HTERT RPE-1 (cell line): ENCODE results near the gene CAMK2N2.

ENCODE experiments used
- in situ Hi-C: fragments of 300-500 bp; cut with MboI; formaldehyde crosslinking; loops from 4 replicates; pipeline ENCODE4 v1.14.3; 2020; ENCODE audit warnings: low sequenced_read_pairs

The CAMK2N2 gene

GRCh38 chr3:184241447-184242296 is 19.7 kb downstream of the CAMK2N2 start:
- in situ Hi-C loops = no loop called here

- in situ Hi-C loops = no loop called here
Measured at GRCh38 chr3:184241141-184241446, 20.3 kb downstream of the CAMK2N2 start.

GRCh38 chr3:184240384-184241140 is 20.8 kb downstream of the CAMK2N2 start:
- in situ Hi-C loops = no loop called here

DNA sequence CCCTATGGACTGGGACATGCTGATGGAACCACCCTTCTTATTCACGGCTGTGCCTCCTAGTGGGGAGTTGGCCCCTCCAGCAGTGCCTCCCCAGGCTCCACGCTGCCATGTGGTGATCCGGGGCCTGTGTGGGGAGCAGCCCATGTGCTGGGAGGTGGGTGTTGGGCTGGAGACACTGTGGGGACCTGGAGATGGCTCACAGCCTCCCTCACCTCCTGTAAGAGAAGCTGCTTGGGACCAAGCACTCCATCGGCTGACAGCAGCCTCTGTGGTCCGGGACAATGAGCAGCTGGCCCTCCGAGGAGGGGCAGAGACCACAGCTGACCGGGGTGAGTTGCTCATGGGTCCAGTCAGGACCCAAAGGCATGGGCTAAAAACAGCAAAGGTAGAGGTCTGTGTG is 21.6 kb downstream of the CAMK2N2 start:
- in situ Hi-C loops = no loop called here

- in situ Hi-C loops = no loop called here
Measured at GRCh38 chr3:184239221-184239620, 22.1 kb downstream of the CAMK2N2 start.

GRCh38 chr3:184238246-184238818 is 23.0 kb downstream of the CAMK2N2 start:
- in situ Hi-C loops = no loop called here

DNA sequence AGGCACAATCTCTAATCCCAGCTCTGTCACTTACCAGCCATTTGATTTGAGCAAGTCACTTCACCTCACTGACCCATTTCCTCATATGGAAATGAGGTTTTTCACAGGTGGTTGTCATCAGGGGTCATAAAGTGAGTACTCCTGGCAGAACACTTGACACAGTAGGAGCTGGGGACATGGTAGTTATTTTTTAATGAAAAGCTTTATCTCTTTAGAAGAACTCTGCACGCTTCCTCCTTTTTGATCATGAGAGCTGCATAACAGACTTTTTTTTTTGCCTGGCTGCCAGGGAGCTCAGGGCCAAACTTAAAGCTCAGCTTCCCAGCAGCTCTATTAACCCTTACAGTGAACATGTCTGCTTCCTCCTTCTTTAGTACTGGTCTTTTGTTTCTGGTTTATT is 23.5 kb downstream of the CAMK2N2 start:
- in situ Hi-C loops = no loop called here

DNA sequence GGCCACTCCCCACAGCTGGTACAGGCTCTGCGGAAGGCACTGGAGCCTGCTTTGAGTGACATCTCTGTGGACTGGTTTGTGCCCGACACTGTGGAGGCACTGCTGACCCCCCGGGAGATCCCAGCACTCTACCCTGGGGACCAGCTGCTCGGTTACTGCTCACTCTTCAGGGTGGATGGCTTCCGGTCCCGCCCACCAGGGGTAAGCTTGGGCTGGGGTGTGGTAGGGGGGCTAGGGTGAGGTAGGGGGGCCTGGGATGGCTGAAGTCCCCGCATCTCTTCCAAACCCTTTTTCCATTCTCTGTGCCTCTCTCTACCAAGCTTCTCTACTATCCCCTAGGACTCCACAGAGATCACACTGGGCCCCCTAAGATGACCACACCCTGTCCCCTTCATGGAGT is 24.1 kb downstream of the CAMK2N2 start:
- in situ Hi-C loops = no loop called here

DNA sequence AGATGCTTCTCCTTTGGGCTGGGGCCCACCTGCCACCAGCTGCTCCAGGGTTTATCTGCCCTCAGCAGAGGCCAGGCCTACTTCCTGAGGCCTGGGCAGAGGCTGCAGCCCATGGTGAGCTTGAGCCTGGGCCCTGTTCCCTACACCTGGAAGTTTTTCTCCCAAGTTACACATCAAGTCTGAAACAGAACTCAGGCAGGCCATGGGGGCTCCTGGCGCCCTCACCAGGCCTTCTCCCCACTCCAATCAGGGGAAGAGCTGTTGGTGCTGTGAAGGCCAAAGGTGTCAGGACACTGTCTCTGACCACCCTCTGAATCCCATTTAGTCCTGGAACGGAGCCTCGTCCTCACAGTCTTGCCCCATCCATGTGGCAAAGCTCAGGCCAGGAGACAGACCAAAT is 24.7 kb downstream of the CAMK2N2 start:
- in situ Hi-C loops = no loop called here

DNA sequence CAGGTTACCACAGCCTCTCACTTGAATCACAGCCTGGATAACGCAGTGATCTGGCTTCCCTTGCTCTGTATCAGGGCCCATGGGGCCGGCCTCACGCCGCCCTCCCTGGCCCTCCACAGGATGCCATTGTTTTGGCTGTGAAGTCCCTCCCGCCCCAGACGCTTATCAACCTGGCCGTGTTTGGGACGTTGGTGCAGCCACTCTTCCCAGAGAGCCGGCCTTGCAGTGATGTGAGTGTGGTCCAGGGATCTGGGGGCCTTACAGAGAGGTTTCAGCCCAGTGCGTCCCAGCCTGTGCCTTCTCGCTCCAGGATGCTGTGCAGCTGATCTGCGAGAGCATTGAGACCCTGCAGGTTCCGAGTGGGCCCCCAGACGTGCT is 25.3 kb downstream of the CAMK2N2 start:
- in situ Hi-C loops = no loop called here

DNA sequence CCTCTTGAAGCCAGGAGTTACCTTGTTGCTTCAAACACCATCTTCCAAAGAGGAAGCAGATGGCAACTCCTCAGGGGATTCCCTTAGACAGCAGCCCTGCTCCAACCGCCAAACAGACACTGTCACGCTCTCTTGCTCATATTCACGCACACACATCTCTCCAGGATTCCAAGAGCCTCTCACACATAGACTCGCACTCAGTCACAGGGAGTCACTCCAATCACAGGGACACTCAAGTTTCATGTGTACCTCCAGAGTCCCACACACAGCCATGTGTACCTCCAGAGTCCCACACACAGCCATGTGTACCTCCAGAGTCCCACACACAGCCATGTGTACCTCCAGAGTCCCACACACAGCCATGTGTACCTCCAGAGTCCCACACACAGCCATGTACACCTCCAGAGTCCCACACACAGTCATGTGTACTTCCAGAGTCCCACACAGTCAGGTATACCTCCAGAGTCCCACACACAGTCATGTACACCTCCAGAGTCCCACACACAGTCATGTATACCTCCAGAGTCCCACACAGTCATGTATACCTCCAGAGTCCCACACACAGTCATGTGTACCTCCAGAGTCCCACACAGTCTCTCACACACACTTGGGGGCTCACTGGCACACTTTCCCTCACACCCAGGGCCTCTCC is 25.8 kb downstream of the CAMK2N2 start:
- in situ Hi-C loops = no loop called here

DNA sequence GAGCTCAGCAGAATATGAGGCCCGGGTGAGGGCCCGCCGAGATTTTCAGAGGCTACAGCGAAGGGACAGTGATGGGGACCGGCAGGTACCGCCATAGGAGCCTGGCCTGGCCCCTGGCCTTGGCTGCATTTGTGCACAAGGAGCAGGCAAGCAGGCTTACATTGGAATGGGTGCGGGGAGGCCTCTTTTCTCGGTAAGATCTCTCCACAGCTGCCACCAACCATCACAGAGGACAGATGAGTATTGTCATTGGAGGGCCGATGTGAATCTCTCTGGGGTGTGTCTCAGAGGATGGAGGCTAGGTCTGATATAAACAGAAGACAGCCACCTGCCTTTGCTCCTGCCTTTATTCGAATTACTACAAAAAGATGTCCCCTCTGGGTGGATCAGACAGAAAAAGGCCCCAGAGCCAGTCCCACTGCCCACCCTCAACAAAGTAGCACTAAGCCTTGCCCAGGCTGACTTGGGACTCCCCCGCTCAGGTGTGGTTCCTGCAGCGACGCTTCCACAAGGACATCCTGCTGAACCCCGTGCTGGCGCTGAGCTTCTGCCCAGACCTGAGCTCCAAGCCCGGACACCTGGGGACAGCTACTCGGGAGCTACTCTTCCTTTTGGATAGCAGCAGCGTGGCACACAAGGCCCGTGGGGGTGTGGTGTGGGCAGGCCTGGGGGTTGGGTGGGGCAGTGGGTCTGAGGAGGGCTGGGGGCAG is 26.5 kb downstream of the CAMK2N2 start:
- in situ Hi-C loops = no loop called here

- in situ Hi-C loops = no loop called here
Measured at GRCh38 chr3:184234224-184234623, 27.1 kb downstream of the CAMK2N2 start.

DNA sequence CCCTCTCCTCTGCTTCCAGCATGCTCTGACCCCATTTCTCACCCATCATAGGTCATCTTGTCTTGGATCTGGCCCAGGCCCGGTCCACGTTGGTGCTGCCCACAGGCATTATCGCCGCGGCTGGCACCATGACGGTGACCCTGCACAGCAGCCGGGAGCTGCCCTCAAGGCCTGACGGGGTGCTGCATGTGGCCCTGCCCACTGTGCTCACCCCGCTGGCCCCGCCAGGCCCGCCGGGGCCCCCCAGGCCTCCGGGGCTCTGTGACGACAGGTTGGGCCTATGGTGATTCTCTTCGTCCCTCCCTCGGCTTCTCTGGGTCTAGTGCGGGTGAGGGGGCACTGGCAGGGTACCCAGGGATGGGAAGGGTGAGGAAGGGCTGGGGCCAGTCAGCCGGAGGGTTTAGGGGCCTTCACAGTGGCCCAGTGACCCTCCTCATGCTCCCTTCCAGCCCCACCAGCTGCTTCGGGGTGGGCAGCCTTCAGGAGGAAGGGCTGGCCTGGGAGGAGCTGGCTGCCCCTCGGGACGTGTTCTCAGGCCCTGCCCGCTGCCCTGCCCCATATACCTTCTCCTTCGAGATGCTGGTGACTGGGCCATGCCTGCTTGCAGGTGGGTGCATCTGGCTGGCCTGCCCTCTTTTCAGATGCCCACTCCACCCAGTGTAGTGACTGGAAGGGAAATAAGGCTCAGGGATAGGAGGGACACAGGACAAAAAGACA is 28.1 kb downstream of the CAMK2N2 start:
- in situ Hi-C loops = no loop called here

DNA sequence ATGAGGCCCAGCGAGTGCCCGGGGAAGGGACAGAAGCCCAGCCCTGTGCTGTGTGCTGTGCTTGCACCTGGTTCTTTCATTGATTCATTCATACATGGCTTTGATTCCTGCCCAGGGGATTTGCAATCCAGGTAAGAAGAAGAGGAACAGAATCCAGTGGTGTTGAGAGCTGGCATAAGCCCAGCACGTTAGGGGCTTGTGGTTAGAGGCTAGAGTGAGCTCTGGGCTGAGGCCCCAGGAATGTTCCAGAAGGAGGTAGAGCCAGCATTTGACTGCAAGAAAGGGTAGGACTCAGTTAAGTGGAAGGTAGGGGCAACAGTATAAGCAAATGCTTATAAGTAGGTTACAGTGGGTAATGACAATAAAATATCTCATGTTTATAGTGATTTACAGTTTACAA is 29.7 kb downstream of the CAMK2N2 start:
- in situ Hi-C loops = no loop called here

- in situ Hi-C loops = no loop called here
Measured at GRCh38 chr3:184230603-184231528, 30.5 kb downstream of the CAMK2N2 start.

- in situ Hi-C loops = no loop called here
Measured at GRCh38 chr3:184230081-184230602, 31.2 kb downstream of the CAMK2N2 start.

GRCh38 chr3:184229394-184230080 is 31.8 kb downstream of the CAMK2N2 start, which contains the start of gene VWA5B2:
Gene VWA5B2, plus strand, starts transcription at chr3:184229585. Its CDS starts 944 bp downstream, at chr3:184230529.
- in situ Hi-C loops = no loop called here
